Endothelial cell of umbilical vein (primary cell): Measurements from ENCODE around the gene DAGLB. TPM values are rescaled to one million over a fixed set of nuclear protein-coding genes. Genes with fewer than 3 reads are reported as not detected.

Source experiments
- BruUV-seq: library from RNA; stranded (reverse); fragments of 400-500 nt; replicated peaks from 2 replicates; lab custom pipeline; 2021; lab: Mats Ljungman, UMichigan
- CTCF ChIA-PET: fragments of 300-600, 350-600 bp; sonication (Branson Sonifier 250); formaldehyde crosslinking; loops from one replicate; lab custom pipeline; 2021; ENCODE audit warnings: antibody characterized with exemption, inconsistent platforms; lab: Charles Lee
- POLR2A ChIA-PET: fragments of 300-600, 350-600 bp; sonication (Branson Sonifier 250); formaldehyde crosslinking; loops from one replicate; lab custom pipeline; 2021; ENCODE audit warnings: antibody characterized with exemption, inconsistent platforms; lab: Charles Lee
- DNase-seq: peaks from one replicate; pipeline ENCODE4 v3.0.0-alpha.2; 2011; ENCODE audit warnings: low read depth, low spot score
- FAIRE-seq: peaks from 2 replicates; lab custom pipeline; 2011; peaks lifted over from hg19 to GRCh38; lab: Jason Lieb, UNC
- H2AFZ ChIP-seq: 2 replicates; pipeline ENCODE4 v1.6.0; 2012; ENCODE audit warnings: low read depth, low read length, control low read depth, inconsistent platforms
- H3K27ac ChIP-seq: 2 replicates; pipeline ENCODE4 v1.5.1; 2011; ENCODE audit warnings: low read depth, mild to moderate bottlenecking, control low read depth, low read length, moderate library complexity; ENCODE audit not compliant: insufficient read depth
- H3K27me3 ChIP-seq, 2 experiments: 2 replicates each; pipeline versions ENCODE4 v1.6.0 to v1.6.1; 2011; ENCODE audit warnings: low read length in 2 of 2, mixed read lengths in 1 of 2; ENCODE audit not compliant: control insufficient read depth in 2 of 2, insufficient read depth in 2 of 2
- H3K36me3 ChIP-seq, 2 experiments: 2 replicates in 1 of 2; 3 replicates in 1 of 2; pipeline ENCODE4 v1.5.1; 2011; ENCODE audit warnings: low read length in 2 of 2, mild to moderate bottlenecking in 1 of 2, moderate library complexity in 1 of 2; ENCODE audit not compliant: control insufficient read depth in 2 of 2, insufficient read depth in 2 of 2; ENCODE audit errors: extremely low read depth in 1 of 2
- H3K4me1 ChIP-seq: 3 replicates; pipeline ENCODE4 v1.5.1; 2011; ENCODE audit warnings: mild to moderate bottlenecking, low read length; ENCODE audit not compliant: control insufficient read depth, insufficient read depth; ENCODE audit errors: extremely low read depth
- H3K4me2 ChIP-seq: 2 replicates; pipeline ENCODE4 v1.6.1; 2011; ENCODE audit warnings: low read length, control low read depth, mixed read lengths; ENCODE audit not compliant: insufficient read depth
- H3K4me3 ChIP-seq, 3 experiments: fragments of 200-600 bp in 1 of 3; sonication (generic), shearing (Covaris generic) in 1 of 3; replicated peaks in 1 of 3; 2 replicates each; pipeline ENCODE4 v1.5.1; 2011 to 2016; ENCODE audit warnings: control low read depth in 3 of 3, low read length in 3 of 3, mild to moderate bottlenecking in 2 of 3, inconsistent platforms in 1 of 3, low read depth in 1 of 3, moderate library complexity in 1 of 3; ENCODE audit not compliant: insufficient read depth in 1 of 3
- H3K79me2 ChIP-seq: 2 replicates; pipeline ENCODE4 v1.6.0; 2012; ENCODE audit warnings: low read length, inconsistent platforms; ENCODE audit not compliant: control insufficient read depth, insufficient read depth
- H3K9ac ChIP-seq: replicated peaks from 2 replicates; pipeline ENCODE3; 2011; ENCODE audit warnings: low read length, control low read depth; ENCODE audit not compliant: insufficient read depth; ENCODE audit errors: extremely low read depth
- H3K9me1 ChIP-seq: replicated peaks from 3 replicates; pipeline ENCODE4 v1.6.0; 2011; ENCODE audit warnings: mild to moderate bottlenecking, low read length; ENCODE audit not compliant: control insufficient read depth, insufficient read depth; ENCODE audit errors: extremely low read depth
- H3K9me3 ChIP-seq: replicated peaks from 2 replicates; pipeline ENCODE4 v1.5.1; 2012; ENCODE audit warnings: low read length, inconsistent platforms; ENCODE audit not compliant: control insufficient read depth, insufficient read depth
- H4K20me1 ChIP-seq: replicated peaks from 2 replicates; pipeline ENCODE3; 2011; ENCODE audit warnings: mild to moderate bottlenecking, low read length; ENCODE audit not compliant: control insufficient read depth, insufficient read depth; ENCODE audit errors: extremely low read depth
- EZH2 ChIP-seq: IDR thresholded peaks from 2 replicates; pipeline ENCODE4 v1.6.1; 2012; ENCODE audit warnings: borderline replicate concordance, low read depth, mild to moderate bottlenecking, moderate library complexity, low read length, inconsistent platforms; ENCODE audit not compliant: severe bottlenecking
- JUN ChIP-seq: IDR thresholded peaks from 2 replicates; pipeline ENCODE4 v1.6.1; 2011; ENCODE audit warnings: borderline replicate concordance, low read depth; ENCODE audit not compliant: insufficient read length, insufficient read depth
- MYC ChIP-seq: IDR thresholded peaks from one replicate; pipeline ENCODE4 v1.6.1; 2011; ENCODE audit warnings: mild to moderate bottlenecking, low read depth, low read length
- POLR2A ChIP-seq: IDR thresholded peaks from 2 replicates; pipeline ENCODE4 v1.6.1; 2012; ENCODE audit warnings: low read depth, mild to moderate bottlenecking, control low read depth, low read length
- POLR2AphosphoS5 ChIP-seq: IDR thresholded peaks from 2 replicates; pipeline ENCODE4 v1.6.1; 2012; ENCODE audit warnings: low read depth, mild to moderate bottlenecking, control low read depth, low read length, moderate library complexity; ENCODE audit not compliant: insufficient read depth
- dilution Hi-C: fragments of 300-500 bp; cut with MboI; formaldehyde crosslinking; loops from one replicate; pipeline ENCODE4 v1.15.0; 2019; ENCODE audit warnings: low sequenced_read_pairs; ENCODE audit not compliant: extremely low pct_ligation_motif_present
- intact Hi-C: fragments of 100-400 bp; cut with micrococcal nuclease; formaldehyde crosslinking; loops from one replicate; pipeline ENCODE4 v1.10.0; 2022
- polyA plus RNA-seq, 4 experiments: library from polyadenylated mRNA; depleted of rRNA in 3 of 4; stranded (reverse) in 3 of 4; unstranded in 1 of 4; fragments of >200 nt; gene quantifications; 2 replicates each; pipeline versions ENCODE4 v1.2.1 to v1.2.3, GENCODE V29; 2011 to 2012; ENCODE audit warnings: missing spikeins in 1 of 4
- total RNA-seq: library from RNA; stranded (reverse); gene quantifications from 2 replicates; pipeline ENCODE4 v1.2.3, GENCODE V29; 2021
- TF ChIP-seq, protein P1 (sequence below): IDR thresholded peaks from 2 replicates; pipeline ENCODE4 v1.6.1; 2011; ENCODE audit not compliant: insufficient read depth, insufficient read length

DAGLB gene
- total and polyA plus RNA-seq, 2 donors (not counting 3 experiments of a cell fraction or from before 2014, with no cell fraction given): 28.2 to 48.2 TPM

DNA sequence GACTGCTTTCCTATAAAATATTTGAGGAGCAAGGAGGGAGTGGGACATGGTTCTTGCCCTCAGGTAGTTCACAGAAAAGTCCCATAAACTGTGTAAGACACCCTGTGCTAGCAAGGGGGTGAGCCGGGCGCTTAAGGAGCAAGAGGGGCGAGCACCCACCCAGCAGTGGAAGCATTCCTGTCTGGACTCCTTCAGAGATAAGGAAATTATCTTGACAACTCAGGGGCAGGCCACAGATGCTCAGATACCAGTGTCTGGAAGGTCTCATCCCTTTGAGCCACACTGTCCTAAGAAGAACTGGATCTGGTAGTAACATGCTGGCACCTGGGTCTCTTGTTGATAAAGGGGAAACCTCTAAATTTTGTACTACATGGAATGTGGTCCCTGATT is 54.1 kb downstream of the DAGLB start:
- H2AFZ ChIP-seq: no peak overlapping the region
- H3K9me1 ChIP-seq: no peaks in the 10 kb centered on the region
- FAIRE-seq: no peak
- peaks cover 94% of the 10 kb centered on the region for H3K79me2 ChIP-seq
- intact Hi-C loops (no loop called here), dilution Hi-C loops (no loop called here)
- peaks cover 19% of the 10 kb centered on the region for H3K4me1 ChIP-seq
- no peak overlapping the region for H3K9ac ChIP-seq
- ChIA-PET POLR2A (no interaction called here), CTCF (interaction anchor here (0.6 kb wide), 1 partner anchor 8 kb away, joined by 3 read pairs; no protein-coding TSS in a partner anchor)
- H4K20me1 ChIP-seq: peaks cover 10% of the 10 kb centered on the region
- H3K27me3 ChIP-seq: no peaks in the 10 kb centered on the region
- peak overlapping the region; percentile 26 for H3K27ac ChIP-seq
- no peaks in the 10 kb centered on the region for H3K9me3 ChIP-seq
- peaks cover 4 to 12% of the 10 kb centered on the region in 2 experiments for H3K36me3 ChIP-seq
- TF ChIP-seq, protein P1, sequence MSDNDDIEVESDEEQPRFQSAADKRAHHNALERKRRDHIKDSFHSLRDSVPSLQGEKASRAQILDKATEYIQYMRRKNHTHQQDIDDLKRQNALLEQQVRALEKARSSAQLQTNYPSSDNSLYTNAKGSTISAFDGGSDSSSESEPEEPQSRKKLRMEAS: no peak
- TF ChIP-seq EZH2 (no peak), POLR2A (no peak), JUN (no peak), MYC (no peak), POLR2AphosphoS5 (no peak)
- H3K4me2 ChIP-seq: peak overlapping the region; percentile 20
- no TSS peak for BruUV-seq
- no peak overlapping the region for H3K4me3 ChIP-seq
- no peak for DNase-seq
